Measurements from ENCODE around the gene GDF10. TPM values are rescaled to one million over a fixed set of nuclear protein-coding genes. Genes with fewer than 3 reads are reported as not detected.

GDF10 gene
- total and polyA plus RNA-seq, 2 of the 13 experiments (the other 11 are each of a cell fraction or from before 2014, with no cell fraction given): 0.03 TPM; not detected in 1

DNA sequence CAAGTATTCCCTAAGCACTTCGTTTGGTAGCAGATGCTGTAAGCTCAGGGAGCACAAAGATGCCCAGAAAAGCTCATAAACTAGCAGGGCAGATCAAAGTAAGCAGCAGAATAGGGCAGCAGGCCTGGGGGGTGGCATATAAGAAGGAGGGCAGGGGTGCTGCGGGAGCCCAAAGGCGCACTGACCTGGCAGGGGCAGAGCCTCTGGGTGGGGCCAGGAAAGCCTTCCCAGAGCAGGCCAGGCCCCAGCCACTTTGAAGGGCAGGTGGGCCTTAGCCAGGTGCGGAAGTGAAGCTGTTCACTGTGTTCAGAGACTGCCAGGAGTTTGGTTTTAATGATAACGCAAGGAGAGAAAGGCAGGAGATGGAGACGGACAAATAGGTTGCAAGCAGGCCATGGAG is 3.9 kb downstream of the GDF10 start (continued):
- TF ChIP-seq ZFP41 (CRISPR knock-in tag; IDR thresholded peaks at IDR 0.05; ENCODE audit: borderline replicate concordance) (no peak), ZNF205 (CRISPR knock-in tag; IDR thresholded peaks at IDR 0.05) (no peak)

DNA sequence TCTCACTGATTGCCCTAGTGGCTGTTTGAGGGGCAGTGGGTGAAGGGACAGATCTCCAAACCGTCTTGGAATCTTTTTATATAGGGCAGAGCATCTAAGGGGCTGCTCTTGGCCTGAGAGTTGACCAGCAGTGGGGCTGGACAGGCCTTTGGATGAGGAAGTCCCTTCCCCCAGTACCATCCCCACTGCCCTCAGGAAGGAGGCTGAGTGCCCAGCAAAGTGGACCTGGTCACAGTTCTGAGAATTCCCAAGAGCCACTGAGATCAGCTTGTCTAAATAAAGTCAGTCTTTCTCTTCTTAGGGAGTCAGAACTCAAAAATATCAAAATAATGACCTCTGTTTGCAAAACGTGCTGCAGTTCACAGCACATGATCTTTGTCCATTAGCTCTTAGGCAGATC is 5.6 kb downstream of the GDF10 start:
- H4K20me1 ChIP-seq (ENCODE audit: insufficient read depth, low read length): no peaks in the 10 kb centered on the region
- POLR2A ChIA-PET: no interaction called here
- H3K4me3 ChIP-seq (replicated peaks in 1 of 3; ENCODE audit: insufficient read depth in 1 of 3, low read depth in 2 of 3, low read length in 3 of 3): no peak overlapping the region
- WGBS (ENCODE audit: low lambda C conversion rate): 0% methylated on average over 1 of the region's 2 CpGs
- H2AFZ ChIP-seq (ENCODE audit: low read length): no peak overlapping the region
- intact Hi-C loops (cut with micrococcal nuclease; ENCODE audit: unreplicated experiment) (no loop called here), in situ Hi-C loops (cut with HindIII; ENCODE audit: extremely low pct_ligation_motif_present, low pct_unique_long_range_greater_than_20kb) (loop anchor here (10.0 kb wide), 1 partner anchor 281 kb away; no protein-coding TSS in a partner anchor)
- no peak overlapping the region for H3K4me2 ChIP-seq (ENCODE audit: low read depth, low read length)
- H3K9me3 ChIP-seq (ENCODE audit: low read length): no peaks in the 10 kb centered on the region
- no peak overlapping the region for H3K9ac ChIP-seq (ENCODE audit: insufficient read depth, low read depth, low read length)
- peaks cover 0 to 12% of the 10 kb centered on the region in 2 experiments; a peak in 2 of 5 replicates for H3K27me3 ChIP-seq (ENCODE audit: control insufficient read depth in 1 of 2, insufficient read depth in 2 of 2, low read length in 2 of 2)
- H3K4me1 ChIP-seq (ENCODE audit: insufficient read depth, low read length): no peaks in the 10 kb centered on the region
- H3K79me2 ChIP-seq (ENCODE audit: insufficient read depth, low read length): no peaks in the 10 kb centered on the region
- CTCF ChIA-PET (ENCODE audit: low intra/inter-chr PET ratio, low total read pairs): no interaction called here
- TF ChIP-seq ZNF317 (CRISPR knock-in tag; IDR thresholded peaks at IDR 0.05) (no peak), CEBPB (IDR thresholded peaks at IDR 0.05; ENCODE audit: borderline replicate concordance, low read depth, low read length) (no peak), RNF2 (conservative IDR thresholded peaks at IDR 0.05; ENCODE audit: low read depth) (no peak), CSRNP2 (CRISPR knock-in tag; conservative IDR thresholded peaks at IDR 0.05; ENCODE audit: low read depth) (no peak), ZNF605 (CRISPR knock-in tag; IDR thresholded peaks at IDR 0.05) (no peak), ATF7-NPFF (CRISPR knock-in tag; IDR thresholded peaks at IDR 0.05; ENCODE audit: low read depth) (no peak), CEBPG (CRISPR knock-in tag; IDR thresholded peaks at IDR 0.05) (no peak), ZSCAN21 (CRISPR knock-in tag; IDR thresholded peaks at IDR 0.05; ENCODE audit: borderline replicate concordance) (no peak)
- TF ChIP-seq, protein P1, sequence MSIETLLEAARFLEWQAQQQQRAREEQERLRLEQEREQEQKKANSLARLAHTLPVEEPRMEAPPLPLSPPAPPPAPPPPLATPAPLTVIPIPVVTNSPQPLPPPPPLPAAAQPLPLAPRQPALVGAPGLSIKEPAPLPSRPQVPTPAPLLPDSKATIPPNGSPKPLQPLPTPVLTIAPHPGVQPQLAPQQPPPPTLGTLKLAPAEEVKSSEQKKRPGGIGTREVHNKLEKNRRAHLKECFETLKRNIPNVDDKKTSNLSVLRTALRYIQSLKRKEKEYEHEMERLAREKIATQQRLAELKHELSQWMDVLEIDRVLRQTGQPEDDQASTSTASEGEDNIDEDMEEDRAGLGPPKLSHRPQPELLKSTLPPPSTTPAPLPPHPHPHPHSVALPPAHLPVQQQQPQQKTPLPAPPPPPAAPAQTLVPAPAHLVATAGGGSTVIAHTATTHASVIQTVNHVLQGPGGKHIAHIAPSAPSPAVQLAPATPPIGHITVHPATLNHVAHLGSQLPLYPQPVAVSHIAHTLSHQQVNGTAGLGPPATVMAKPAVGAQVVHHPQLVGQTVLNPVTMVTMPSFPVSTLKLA (IDR thresholded peaks at IDR 0.05): no peak
- TF ChIP-seq, protein P2, sequence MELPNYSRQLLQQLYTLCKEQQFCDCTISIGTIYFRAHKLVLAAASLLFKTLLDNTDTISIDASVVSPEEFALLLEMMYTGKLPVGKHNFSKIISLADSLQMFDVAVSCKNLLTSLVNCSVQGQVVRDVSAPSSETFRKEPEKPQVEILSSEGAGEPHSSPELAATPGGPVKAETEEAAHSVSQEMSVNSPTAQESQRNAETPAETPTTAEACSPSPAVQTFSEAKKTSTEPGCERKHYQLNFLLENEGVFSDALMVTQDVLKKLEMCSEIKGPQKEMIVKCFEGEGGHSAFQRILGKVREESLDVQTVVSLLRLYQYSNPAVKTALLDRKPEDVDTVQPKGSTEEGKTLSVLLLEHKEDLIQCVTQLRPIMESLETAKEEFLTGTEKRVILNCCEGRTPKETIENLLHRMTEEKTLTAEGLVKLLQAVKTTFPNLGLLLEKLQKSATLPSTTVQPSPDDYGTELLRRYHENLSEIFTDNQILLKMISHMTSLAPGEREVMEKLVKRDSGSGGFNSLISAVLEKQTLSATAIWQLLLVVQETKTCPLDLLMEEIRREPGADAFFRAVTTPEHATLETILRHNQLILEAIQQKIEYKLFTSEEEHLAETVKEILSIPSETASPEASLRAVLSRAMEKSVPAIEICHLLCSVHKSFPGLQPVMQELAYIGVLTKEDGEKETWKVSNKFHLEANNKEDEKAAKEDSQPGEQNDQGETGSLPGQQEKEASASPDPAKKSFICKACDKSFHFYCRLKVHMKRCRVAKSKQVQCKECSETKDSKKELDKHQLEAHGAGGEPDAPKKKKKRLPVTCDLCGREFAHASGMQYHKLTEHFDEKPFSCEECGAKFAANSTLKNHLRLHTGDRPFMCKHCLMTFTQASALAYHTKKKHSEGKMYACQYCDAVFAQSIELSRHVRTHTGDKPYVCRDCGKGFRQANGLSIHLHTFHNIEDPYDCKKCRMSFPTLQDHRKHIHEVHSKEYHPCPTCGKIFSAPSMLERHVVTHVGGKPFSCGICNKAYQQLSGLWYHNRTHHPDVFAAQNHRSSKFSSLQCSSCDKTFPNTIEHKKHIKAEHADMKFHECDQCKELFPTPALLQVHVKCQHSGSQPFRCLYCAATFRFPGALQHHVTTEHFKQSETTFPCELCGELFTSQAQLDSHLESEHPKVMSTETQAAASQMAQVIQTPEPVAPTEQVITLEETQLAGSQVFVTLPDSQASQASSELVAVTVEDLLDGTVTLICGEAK (IDR thresholded peaks at IDR 0.05): no peak
- TF ChIP-seq, protein P2 (CRISPR knock-in tag; IDR thresholded peaks at IDR 0.05): no peak
- ATAC-seq: no peak
- H3K27ac ChIP-seq (ENCODE audit: extremely low read length, insufficient read depth, low read length): no peak overlapping the region
- FAIRE-seq: no peak
- no TSS peak for BruUV-seq (replicated peaks)
- H3K36me3 ChIP-seq (replicated peaks in 1 of 2; ENCODE audit: control insufficient read depth in 1 of 2, insufficient read depth in 2 of 2, low read length in 2 of 2): no peaks in the 10 kb centered on the region
- no peak for DNase-seq (ENCODE audit: low spot score)

All from HepG2 (cell line).